KOPT-K1 (cell line): ENCODE measurements around the gene INSM2.

Experiments used
- H3K27ac ChIP-seq: fragments of 200-600 bp; sonication (generic); 2 replicates; pipeline ENCODE4 v1.5.1; 2016; ENCODE audit warnings: antibody characterized with exemption, mild to moderate bottlenecking, low read depth, low read length; ENCODE audit not compliant: poor library complexity, severe bottlenecking
- H3K36me3 ChIP-seq: fragments of 200-600 bp; sonication (generic); 2 replicates; pipeline ENCODE4 v1.5.1; 2017; ENCODE audit warnings: antibody characterized with exemption, mild to moderate bottlenecking, low read length, moderate library complexity; ENCODE audit not compliant: insufficient read depth
- H3K9me3 ChIP-seq: fragments of 200-600 bp; sonication (generic); 2 replicates; pipeline ENCODE4 v1.5.1; 2017; ENCODE audit warnings: antibody characterized with exemption, low read length, mild to moderate bottlenecking; ENCODE audit not compliant: insufficient read depth, poor library complexity, severe bottlenecking

The INSM2 gene, protein sequence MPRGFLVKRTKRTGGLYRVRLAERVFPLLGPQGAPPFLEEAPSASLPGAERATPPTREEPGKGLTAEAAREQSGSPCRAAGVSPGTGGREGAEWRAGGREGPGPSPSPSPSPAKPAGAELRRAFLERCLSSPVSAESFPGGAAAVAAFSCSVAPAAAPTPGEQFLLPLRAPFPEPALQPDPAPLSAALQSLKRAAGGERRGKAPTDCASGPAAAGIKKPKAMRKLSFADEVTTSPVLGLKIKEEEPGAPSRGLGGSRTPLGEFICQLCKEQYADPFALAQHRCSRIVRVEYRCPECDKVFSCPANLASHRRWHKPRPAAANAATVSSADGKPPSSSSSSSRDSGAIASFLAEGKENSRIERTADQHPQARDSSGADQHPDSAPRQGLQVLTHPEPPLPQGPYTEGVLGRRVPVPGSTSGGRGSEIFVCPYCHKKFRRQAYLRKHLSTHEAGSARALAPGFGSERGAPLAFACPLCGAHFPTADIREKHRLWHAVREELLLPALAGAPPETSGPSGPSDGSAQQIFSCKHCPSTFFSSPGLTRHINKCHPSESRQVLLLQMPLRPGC

DNA sequence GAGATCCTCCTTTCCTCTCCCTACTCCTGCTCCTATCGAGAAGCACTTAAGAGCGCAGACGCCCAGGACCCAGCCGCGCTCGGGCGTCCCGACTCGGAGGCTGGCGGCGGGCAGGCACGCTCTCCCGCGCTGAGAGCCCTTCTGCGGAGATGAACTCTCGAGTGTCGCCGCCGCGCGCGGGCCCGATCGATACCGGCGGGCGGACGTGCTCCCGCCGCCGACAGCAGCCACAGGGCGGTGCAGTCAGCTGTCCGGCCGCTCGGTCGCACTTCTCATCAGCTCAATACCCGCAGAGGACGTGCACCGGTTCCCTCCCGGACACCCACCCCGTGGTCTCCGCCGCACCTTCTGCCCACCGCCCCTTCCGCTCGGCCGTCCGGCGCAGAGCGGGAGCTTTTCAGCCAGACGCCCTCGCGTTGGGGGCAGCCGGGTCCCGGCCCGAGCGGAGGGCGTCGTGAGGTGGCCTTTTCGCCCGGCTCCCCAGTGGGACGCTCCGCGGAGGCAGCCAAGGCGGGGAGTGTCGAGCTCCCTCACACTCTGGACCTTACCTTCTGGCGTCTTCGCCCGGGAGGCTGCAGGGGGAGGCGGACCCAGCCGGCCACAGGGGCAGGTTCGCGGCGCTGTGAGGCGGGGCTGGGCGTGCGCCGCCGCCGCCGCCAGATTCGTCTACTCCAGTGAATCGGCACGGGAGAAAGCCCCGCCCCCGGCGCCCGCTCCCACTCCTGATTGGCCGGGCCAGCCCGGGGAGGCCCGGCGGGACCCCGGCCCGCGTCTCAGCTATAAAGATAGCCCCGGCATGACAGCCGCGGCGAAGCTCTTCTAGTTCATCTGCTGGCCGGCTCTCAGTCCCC is at the start of gene INSM2:
TSS of gene INSM2 (plus strand) at position 808 of the 851 bp plus-strand sequence. CDS start 89 bp downstream, outside the sequence.
- Histone ChIP-seq H3K27ac (no peak within 1 kb of the TSS), H3K9me3 (no peaks in the 10 kb centered on the region), H3K36me3 (no peaks in the 10 kb centered on the region)

DNA sequence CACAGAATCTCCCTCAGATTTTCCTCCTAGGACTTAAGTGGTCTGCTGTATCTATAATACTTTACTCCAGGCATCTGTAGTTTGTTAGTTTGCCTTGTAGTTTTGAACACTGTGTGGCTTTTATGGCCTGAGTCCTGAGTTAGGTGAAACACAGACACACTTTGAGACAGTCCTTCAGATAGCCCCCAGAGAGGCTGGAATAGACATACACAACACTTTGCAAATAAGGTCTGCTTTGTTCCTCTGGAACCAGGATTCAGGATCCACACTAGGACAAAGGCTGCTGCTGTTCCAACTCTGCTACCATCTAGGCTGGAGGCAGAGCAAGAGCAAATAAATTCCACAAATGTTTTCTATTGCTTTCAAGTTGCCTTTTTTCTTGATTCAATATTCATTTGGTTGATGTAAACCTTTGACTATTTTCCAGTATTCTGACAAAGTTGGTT is 41.4 kb upstream of the INSM2 start:
- no peaks in the 10 kb centered on the region for H3K36me3 ChIP-seq
- H3K27ac ChIP-seq = no peak overlapping the region
- peaks cover 24% of the 10 kb centered on the region for H3K9me3 ChIP-seq

DNA sequence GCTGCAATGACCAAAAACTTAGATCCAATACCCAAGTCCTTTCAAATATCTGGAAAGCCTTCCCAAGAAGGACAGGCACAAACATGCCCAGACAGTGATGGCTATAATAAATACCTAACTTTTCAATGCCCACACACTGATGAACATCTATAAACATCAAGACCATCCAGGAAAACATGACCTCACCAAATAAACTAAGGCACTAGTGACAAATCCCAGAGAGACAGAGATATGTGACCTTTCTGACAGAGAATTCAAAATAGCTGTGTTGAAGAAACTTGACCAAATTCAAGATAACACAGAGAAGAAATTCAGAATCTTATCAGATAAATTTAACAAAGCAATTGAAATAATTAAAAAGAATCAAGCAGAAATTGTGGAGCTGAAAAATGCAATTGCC is 38.7 kb upstream of the INSM2 start:
- H3K36me3 ChIP-seq = no peaks in the 10 kb centered on the region
- H3K27ac ChIP-seq = no peak overlapping the region
- H3K9me3 ChIP-seq = peaks cover 23% of the 10 kb centered on the region

DNA sequence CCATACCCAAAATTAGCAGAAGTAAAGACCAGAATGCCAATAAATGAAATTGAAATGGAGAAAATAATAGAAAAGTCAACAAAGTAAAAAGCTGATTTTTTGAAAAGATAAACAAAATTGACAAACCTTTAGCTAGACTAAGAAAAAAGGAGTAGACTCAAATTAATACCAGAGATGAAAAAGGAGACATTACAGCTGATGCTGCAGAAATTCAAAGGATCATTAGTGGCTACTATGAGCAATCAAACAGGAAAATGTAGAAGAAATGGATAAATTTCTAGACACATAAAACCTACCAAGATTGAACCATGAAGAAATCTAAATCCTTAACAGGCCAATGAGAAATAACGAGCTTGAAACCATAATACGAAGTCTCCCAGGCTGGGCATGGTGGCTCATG is 34.8 kb upstream of the INSM2 start:
- no peak overlapping the region for H3K27ac ChIP-seq
- H3K36me3 ChIP-seq = no peaks in the 10 kb centered on the region

DNA sequence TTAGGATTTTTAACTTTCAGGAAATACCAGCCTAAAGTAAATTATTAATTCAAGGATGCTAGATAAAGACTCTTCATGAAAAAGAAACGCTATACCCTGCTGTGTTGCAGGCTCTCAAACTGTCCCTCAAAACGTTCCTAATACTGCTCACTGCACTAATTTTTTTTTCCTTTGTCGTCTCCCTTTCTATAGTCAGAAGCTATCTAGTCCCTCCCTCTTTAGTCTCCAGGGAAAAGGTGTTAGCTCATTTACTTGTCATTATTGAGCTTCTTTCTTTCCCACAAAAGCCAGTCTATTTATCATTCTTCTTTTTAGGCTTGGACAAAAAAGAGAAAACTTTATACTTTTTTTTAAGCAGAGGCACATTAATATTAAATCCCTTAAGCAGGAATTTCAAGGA is 30.3 kb upstream of the INSM2 start:
- Histone ChIP-seq H3K9me3 (no peaks in the 10 kb centered on the region), H3K36me3 (no peaks in the 10 kb centered on the region), H3K27ac (no peak overlapping the region)

More for the DNA sequence above, 34.8 kb upstream of the INSM2 start:
- H3K9me3 ChIP-seq = no peaks in the 10 kb centered on the region

DNA sequence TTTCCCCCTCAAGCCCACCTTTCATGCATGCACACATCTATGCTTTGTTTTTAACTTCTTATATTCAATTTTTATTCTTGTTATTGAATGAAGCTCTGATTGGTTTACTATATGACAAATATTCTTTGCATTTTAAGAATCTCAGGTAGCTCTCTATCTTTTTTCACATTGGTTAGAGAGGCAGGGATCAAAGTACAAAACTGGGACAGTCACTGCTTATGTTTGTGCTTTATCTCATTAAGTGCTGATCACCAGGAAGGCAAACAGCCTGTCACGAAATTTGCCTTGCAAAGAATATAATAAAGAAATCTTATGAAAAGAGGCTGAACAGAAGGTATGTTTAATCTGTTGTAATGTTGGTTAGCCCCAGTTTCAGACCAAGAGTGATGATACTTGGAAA is 29.7 kb upstream of the INSM2 start:
- H3K27ac ChIP-seq = no peak overlapping the region

DNA sequence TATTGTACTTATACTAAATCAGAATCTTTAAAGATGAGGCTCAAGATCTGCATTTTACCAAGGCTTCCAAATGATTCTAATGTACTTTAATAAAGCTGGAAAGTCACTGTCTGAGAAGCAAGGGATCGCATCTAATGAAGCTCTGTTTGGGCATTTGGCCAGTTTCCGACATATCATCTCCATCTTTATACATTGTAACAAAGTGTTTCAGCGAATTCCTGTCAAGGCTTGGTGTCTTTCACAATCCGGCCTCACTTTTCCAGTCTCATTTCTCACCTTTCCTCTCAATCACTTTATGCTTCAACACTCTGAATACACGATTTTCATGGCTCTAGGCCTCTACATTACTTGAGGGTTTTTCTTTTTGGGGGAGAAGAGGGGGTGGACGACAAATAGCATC is 27.5 kb upstream of the INSM2 start:
- Histone ChIP-seq H3K9me3 (no peaks in the 10 kb centered on the region), H3K27ac (no peak overlapping the region), H3K36me3 (no peaks in the 10 kb centered on the region)

More for the DNA sequence above, 29.7 kb upstream of the INSM2 start:
- Histone ChIP-seq H3K36me3 (no peaks in the 10 kb centered on the region), H3K9me3 (no peaks in the 10 kb centered on the region)

- H3K9me3 ChIP-seq = no peaks in the 10 kb centered on the region
- H3K36me3 ChIP-seq = no peaks in the 10 kb centered on the region
- H3K27ac ChIP-seq = no peak overlapping the region
Measured at GRCh38 chr14:35506927-35507326, 27.0 kb upstream of the INSM2 start.

GRCh38 chr14:35509846-35510245 is 24.1 kb upstream of the INSM2 start:
- Histone ChIP-seq H3K36me3 (no peaks in the 10 kb centered on the region), H3K27ac (no peak overlapping the region), H3K9me3 (no peaks in the 10 kb centered on the region)

DNA sequence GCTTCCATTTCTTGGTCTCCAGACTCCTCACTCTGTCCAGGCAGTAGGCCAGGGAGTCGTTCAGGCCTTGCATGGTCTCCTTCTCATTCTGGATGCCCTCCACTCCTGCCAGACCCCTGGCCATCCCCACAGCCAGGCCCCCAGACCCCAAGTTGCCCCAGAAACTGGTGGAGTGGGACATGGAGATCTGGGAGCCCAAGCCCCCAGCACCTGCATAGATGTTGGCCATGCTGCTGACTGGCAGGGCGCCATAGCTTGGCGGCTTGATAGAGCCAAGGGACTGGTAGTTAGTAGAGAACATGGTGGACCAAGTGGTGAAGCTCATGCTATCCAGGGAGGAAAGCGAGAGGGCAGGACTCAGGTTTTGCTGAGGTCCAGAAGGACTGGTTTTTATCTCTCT is 21.2 kb upstream of the INSM2 start:
- Histone ChIP-seq H3K9me3 (no peaks in the 10 kb centered on the region), H3K36me3 (no peaks in the 10 kb centered on the region), H3K27ac (no peak overlapping the region)

DNA sequence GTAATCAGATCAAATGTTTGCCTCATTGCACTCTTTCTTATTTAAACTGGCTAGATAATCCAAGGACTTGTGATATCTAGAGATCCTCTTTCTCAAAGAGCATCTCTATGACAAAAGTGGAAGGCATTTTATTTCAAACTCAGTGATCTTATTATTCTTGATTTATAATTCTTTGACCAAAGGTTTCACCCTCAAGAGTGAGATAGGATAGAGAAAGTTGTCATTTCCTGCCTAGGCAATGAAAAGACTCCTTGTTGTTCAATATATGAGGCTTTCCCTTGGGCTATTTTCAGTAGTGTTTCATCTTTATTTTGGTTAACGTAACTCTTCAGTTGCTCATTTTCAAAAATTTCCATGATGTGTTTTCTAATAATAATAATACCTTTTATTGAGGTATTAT is 18.0 kb upstream of the INSM2 start:
- Histone ChIP-seq H3K27ac (no peak overlapping the region), H3K36me3 (no peaks in the 10 kb centered on the region), H3K9me3 (no peaks in the 10 kb centered on the region)

DNA sequence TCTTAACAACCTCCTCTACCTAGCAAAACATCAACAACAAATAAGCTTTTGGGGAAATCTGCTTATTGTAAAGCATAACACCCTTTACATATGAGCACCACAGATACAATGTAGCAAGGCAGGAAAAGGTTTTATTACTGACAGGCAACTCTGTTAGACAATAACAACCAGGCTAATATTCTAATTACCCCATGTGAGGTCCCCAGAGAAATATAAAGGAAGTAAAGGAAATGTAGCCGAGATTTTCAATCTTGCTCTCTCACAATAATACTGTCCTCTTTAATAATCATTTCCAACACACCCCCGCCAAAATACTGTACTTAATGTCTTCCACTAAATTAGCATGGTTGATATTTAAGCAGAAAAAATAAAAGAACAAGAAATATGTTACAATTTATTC is 14.0 kb upstream of the INSM2 start:
- H3K36me3 ChIP-seq = no peaks in the 10 kb centered on the region
- H3K9me3 ChIP-seq = no peaks in the 10 kb centered on the region
- no peak overlapping the region for H3K27ac ChIP-seq

DNA sequence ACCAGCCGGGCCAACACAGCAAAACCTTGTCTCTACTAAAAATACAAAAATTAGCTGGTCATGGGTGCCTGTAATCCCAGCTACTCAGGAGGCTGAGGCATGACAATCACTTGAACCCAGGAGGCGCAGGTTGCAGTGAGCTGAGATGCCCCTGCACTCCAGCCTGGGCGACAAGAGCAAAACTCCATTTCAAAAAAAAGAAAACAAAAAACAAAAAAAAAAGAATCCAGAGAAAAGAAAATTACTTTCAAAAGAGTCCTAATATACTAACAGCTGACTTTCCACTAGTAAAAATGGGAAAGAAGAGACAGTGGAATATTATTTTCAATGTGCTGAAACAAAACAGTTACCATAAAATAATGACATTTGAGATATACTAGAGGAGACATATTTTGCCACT is 8.3 kb upstream of the INSM2 start:
- Histone ChIP-seq H3K36me3 (no peaks in the 10 kb centered on the region), H3K27ac (no peak overlapping the region), H3K9me3 (no peaks in the 10 kb centered on the region)

DNA sequence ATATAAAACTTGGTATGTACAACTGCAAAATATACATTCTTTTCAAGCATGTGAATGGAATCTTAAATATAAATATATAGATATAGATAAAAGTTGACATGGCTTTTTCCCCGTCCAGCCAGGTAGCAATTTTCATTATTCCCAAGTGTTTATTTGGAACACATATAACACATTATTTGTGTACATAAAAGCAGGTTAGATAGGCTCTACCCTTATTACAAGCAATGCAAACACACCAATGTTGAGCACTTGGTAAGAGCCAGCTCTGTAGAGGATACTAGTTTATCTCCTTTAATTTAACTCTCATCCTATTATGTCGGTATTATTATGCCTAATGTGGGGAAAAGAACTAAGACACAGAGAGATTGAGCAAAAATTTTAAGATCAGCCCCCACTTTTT is 7.0 kb upstream of the INSM2 start:
- Histone ChIP-seq H3K9me3 (no peaks in the 10 kb centered on the region), H3K27ac (no peak overlapping the region), H3K36me3 (no peaks in the 10 kb centered on the region)
